GM19455 (cell line): ENCODE measurements around the gene UCK2.

Experiments used
- ATAC-seq: cut with Tn5 transposase; IDR thresholded peaks from one replicate; pipeline ENCODE4 v1.9.1; 2021; ENCODE audit not compliant: unreplicated experiment

The UCK2 gene

DNA sequence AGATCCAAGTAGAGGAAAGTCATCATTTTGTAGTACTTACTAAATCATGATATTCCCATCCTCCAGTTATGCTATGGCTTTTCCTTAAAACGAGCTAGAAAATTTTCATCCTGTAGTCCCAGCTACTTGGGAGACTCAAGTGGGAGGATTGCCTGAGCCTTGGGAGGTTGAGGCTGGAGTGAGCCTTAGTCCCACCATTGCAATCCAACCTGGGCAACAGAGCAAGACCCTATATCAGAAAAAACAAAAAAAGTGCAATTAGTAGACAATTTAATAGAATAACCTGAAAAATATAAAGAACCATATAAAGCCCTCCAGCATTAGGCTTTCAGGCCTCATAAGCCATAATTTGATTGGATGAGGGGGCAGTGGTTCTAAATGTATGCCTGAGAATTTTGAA is 6.8 kb downstream of the UCK2 start:
- ATAC-seq = no peak

DNA sequence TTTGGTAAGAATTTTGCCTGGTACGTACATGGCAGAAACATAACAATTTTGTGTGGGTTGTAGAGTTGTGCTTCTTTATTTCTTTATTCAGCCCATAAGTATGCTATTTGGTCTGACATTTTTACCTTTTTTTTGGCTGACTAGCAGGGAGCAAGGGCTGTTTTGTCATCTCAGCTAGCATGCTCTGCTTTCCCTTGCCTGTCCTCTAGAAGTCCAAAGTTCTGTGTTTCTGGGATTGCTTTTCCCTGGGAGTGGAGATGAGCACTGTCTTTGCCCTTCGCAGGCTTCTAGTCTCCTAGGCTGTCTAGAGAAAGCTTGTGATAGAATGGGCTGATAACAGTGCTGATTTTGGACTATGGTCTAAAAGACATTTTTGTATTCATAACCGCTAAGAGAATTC is 7.5 kb downstream of the UCK2 start:
- no peak for ATAC-seq

DNA sequence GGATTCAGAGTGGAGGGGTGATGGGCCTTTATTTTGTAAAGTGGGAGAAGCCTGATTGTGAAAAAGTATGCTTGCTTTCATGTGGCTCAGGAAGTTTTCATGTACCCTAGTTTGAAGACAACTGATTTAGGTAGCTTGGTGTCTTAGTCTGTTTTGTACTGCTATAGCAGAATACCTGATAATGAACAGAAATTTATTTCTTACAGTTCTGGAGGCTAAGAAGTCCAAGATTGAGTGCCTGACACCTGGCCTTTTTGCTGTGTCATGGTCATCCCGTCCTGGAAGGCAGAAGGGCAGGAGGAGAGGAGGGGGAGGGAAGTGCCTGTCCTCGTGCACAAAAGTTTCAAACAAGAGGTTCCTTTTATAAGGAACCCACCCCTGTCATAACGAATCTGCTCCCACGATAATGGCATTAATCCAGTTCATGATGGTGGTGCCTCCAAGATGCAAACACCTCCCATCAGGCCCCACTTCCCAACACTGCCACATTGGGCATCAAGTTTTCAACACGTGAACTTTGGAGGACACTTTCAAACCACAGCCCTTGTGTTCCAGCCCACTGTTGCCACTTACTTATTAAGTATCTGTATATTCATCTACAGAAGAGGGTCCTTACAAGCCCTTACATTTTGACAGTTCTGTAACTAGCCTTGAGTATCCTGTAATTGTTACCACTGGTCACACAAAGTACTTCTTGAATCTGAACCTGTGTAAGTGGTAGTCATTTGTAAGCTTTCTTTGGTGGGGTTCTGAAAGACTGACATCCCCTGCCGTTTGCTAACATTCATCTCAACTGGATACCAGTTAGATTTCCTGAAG is 9.5 kb downstream of the UCK2 start:
- no peak for ATAC-seq

DNA sequence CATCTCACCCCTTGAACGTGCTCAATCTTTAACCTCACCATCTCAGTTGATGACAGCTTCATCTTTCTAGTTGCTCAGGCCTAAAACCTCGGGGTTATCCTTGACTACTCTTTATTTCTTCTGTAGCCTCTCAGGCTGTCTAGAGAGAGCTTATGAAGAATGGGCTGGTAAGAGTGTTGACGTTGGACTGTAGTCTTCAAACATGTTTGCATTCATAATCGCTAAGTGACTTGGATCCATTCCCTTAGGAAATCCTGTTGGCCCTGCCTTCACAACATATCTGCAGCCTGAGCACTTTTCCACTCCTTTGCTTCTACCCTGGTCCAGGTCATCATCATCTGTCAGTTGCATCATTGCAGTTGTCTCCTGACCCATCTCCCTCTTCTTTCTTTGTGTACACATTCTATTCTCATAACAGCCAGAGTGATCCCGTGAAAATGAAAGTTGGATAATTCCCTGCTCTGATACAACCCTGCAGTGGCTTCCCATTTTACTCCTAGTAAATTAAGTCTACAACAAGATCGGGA is 10.5 kb downstream of the UCK2 start:
- ATAC-seq = no peak

DNA sequence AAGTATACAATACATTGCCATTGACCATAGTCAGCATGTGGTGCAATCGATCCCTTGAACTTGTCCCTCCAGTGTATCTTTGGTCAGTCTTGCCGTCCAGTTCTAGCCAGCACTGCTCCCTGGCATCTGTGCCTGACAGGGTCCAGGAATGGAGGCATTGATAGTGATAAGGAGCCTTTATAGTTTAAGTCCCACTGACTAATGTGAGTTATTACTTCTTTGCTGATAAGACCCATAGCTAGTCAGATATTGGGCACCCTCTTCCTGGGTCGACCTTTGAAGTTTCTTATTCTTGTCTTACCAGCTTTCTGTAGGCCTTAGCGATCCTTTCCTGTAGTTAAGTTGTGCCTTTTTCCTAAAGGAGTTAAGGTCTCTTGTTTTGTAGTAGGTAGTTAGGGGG is 13.0 kb downstream of the UCK2 start:
- ATAC-seq = no peak

DNA sequence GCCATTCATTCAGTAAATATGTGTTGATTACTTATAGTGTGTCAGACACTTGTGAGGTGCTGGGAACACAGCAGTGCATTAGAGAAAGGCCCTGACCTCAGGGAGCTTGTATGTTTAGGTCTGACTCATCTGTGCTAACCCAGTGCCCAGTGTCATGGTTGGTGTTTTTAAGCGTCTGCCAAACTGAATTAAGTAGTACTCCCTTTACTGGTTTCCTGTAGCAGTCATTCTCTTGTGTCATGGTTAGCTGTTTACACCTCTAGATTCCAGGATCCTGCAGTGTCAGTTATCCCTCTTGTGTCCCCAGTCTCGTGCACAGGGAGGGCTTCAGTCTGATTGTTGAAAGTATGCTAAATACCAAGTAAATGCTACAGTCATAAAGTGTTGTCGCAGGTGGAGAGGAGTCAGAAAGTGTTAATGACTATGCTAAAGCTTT is 14.2 kb downstream of the UCK2 start:
- peak; percentile 41 for ATAC-seq

DNA sequence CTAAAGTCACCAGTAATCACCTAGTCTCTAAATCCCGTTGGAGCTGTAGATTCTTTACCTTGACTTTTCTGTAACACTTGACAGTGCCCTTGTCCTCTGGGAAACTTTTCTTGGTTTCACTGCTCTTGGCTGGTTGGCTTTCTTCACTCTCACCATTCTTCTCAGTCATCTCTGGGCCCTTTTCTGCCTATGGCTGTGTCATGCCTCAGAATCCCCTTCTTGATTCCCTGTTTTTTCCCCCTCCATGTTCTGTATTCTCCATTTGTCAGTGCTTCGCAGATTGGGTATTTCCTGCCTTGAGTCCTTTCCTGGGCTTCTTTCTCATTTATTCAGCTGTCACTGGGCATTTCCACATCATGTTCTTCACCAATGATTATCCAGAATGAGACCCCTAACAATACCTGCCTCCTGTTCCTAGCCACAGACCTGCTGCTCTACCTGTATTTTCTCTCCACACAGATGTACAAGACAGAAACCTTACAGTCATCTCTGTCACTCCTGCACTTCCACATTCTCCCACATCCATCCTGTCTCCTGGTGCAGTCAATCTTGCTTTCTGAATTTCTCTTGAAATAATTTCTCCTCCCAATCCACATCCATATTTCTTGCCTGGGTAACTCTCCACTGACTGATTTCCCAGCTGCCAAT is 14.7 kb downstream of the UCK2 start:
- no peak for ATAC-seq

DNA sequence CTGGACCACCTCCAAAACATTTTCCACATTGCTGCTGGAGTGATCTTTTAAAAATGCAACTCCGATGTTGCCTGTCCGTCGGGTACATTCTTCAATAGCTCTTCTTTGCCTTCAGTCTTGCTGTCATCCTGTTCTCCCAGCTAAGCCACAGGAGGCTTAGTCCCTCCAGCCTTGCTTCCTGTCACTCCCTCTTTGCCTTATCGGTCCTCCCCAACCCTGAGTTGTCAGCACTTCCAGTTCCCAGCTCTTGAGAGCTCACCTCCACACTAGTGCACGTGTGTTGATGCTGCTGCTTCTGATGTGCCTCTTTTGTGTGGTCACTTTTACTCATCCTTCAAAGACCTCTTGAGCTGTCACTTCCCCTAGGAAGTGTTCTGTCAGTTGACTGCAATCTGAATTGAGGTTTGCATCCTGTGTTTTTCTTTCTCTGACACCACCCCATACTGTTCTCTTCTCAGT is 15.3 kb downstream of the UCK2 start:
- ATAC-seq = peak; percentile 42

DNA sequence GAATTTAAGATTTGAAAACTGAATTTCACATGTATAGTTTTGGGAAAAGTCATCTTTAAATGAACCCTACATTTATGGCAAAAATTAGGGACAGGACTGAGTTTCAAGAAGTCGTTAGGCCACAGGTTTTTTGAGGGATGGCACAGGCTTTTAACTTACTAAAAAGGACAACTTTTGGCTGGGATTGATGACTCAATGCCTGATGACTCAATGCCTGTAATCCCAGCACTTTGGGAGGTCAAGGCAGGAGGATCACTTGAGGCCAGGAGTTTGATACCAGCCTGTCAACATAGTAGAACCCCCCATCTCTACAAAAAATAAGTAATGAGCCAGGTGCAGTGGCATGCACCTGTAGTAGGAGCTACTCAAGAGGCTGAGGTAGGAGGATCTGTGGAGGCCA is 15.9 kb downstream of the UCK2 start:
- ATAC-seq = no peak

DNA sequence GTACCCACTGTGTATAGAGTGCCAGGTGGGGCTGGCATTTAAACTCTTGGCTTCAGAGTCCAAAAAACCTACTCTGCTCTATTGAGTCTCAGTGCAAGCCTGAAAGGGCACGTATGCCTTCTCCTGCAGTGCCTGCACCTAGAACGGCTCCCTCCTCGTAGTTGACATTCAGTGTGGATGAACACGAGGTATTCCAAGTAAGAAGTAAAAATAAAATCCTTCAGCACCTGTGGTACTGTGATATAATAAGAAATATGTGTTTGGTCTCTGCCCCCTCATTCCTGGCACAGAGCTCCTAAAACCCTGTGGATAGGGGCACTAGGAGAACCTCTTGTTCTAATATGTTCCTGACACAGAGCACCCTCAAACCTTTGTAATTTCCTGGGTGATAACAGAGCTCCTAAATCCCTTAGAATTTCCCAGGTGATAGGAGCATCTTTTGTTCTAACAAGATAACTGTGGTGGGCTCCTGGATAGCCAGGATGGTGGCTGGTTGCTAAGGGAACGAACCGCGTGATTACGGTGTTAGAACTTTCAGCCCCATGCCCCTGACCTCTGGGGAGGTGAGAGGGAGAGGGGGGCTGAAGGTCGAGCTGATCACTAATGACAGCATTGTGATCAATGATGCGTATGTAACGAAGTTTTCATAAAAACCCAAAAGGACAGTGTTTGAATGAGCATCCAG is 16.8 kb downstream of the UCK2 start:
- no peak for ATAC-seq

DNA sequence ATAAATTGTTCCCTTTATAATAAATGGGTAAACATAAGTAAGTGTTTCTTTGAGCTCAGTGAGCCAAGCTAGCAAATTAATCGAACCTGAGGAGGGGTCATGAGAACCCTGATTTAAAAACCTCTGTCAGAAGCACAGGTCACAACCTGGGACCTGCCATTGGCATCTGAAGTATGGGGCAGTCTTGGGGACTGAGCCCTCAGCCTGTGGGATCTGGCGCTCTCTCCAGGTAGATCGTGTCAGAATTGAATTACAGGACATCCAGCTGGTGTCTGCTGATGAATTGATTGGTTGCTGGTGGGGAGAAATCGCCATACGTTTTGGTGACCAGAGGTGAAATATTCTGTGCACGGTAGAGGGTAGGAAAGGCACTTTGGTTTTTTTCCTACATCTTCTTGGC is 17.5 kb downstream of the UCK2 start:
- ATAC-seq = no peak

DNA sequence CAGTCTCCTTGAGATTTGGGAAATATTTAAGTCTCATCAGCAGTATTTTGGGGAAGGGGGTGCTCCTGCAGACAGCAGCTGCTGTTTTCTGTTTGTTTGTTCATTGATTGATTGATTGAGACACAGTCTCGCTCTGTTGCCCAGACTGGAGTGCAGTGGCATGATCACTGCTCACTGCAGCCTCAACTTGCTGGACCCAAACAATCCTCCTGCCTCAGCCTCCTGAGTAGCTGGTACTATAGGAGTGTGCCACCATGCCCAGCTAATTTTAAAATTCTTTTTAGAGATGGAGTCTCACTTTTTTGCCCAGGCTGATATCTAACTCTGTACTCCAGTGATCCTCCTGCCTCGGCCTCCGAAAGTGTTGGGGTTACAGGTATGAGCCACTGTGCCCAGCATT is 18.2 kb downstream of the UCK2 start:
- no peak for ATAC-seq

DNA sequence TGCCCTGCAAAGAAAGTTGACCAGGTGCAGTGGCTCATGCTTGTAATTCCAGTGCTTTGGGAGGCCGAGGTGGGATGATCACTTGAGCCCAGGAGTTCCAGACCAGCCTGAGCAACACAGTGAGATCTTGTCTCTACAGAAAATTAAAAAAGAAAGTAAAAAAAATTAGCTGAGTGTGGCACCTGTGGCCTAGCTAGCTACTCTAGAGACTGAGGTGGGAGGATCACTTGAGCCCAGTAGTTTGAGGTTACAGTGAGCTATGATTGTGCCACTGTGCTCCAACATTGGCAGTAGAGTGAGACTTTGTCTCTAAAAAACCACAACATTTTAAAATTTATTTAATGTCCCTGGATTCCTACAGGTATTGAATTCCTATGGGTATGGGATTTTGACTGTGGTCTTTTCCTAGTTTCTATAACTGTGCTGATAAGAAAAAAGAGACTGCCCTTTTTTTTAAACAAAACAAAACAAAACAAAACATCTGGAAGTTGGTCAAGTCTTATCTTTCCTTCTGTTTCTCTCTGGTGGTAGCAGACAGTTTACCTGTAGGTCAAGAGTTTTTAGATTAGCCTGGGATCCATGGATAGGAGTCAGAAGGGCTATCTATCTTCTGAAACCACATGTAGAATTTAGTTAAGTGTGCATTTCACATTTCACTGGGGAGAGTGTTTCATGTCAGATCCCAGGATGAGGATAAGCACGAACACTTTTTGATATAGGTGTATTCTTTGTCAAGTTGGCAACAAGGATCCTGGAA is 18.8 kb downstream of the UCK2 start:
- no peak for ATAC-seq

DNA sequence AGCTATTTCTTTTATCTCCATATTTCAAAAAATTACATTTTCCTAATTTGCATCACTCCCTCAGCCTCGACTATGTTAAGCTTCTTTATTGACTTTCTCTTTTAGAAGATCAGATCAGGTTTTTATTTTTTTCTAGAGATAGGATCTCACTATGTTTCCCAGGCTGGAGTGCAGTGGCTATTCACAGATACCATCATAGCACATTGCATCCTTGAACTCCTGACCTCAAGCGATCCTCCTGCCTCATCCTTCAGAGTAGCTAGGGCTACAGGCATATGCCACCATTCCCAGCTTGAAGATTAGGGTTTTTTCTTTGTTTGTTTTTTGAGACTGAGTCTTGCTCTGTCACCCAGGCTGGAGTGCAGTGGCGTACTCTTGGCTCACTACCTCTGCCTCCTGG is 20.1 kb downstream of the UCK2 start:
- ATAC-seq = no peak

DNA sequence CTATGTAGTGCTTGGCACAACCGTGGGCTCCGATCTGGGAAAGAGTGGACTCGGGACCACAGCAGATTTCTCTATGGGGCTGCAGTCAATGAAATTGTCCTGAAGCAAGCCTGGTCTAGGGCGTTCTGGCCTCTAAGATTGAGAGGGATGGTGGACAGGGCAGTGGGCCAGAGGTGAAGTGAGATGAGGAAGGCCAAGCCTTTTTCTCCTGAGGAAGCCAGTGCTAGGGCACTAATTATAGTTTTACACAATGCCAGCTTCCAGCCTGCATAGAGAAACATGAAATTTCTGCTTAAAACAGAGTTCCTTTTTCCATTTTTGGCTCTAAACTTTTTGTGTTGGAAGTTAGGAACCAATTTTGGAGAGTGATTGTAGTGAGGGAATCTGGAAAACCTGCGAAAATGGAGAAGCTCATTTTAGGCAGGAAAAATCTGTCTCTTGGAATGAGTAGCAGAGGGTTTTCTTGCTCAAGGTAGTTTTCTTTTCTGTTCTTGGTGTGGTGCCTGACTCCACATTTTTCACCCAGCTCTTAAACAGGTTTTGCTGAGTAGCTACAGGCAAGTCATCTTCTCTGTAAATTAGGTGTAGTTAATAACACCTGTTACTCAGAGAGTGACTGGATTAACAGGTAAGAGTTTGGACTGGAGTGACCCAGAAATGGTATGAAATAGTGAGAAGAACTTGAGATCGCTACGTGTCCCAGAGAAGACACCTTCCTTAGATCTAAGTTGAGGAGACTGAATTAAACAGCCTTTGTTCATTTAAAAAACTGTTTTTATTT is 22.1 kb downstream of the UCK2 start:
- ATAC-seq = no peak

DNA sequence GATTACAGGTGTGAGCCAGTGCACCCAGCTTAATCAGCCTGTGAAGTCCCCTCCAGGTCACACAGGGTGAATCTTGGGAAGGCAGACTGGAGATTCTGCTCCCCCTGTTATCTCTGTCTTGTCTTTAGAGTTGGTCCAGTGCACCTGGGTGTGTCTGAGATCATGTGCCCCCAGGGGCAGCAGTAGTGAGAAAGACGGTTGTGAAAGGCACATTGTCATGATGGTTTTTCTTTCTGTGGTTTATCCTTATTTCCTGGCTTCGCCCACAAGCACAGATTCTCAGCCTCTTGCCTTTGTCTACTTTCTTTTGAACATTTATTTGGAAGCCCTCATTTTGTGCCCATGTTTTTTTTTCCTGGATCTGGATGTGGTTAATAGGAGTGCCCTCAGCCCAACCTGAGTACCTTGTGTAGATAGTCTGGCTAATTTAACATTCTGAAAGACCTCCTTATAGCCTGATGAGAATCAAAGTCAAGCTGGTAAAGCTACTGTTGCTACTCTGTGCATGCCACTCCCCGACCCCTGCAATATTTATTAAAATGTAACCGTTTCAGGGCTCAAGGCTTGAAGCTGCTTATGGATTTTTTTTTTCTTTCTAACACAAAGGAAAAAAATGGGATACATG is 23.7 kb downstream of the UCK2 start:
- ATAC-seq = peak; percentile 73

DNA sequence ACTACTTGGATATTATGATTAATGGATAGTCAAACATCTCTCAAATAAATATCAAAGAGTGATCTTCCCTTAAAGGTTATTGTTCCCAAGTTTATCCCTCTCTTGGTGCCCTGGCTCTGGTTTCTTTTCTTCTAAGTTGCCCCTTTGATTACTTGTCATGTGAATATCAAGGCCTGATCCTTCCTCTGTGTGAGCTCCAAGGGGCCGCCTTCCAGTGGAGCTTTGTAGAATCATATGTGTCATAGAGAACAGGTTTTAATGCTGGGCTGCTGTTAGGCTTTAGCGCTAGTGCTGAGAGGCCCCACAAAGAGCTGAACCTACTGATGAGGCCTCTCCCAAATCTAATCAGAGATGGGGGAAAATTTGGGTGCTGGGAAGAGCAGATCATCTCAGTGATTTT is 25.5 kb downstream of the UCK2 start:
- ATAC-seq = no peak

DNA sequence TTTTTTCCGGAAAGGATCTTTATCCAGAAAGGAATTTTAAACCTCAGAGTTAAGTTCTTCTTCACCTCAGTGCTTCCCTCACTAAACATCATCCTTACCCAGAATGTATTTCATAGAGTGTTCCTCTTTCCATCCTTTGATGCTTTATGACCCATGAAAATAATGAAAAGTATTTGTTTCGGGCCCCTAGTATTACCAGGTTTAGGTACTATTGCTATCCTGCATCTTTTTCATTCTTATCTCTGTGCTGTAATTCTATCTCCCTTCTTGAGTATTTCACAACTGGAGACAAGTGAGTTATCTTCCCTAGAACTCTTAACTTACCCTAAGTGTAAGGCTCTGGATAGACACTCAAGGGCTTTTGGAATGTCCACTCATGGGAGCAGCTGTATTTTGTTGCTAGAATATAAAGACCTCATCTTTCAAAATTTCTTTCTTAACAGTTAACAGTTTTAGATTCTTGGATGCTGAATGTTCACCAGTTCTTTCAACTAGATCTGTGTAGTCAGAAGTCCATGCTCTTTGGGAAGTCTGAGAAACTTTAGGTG is 26.2 kb downstream of the UCK2 start:
- no peak for ATAC-seq

DNA sequence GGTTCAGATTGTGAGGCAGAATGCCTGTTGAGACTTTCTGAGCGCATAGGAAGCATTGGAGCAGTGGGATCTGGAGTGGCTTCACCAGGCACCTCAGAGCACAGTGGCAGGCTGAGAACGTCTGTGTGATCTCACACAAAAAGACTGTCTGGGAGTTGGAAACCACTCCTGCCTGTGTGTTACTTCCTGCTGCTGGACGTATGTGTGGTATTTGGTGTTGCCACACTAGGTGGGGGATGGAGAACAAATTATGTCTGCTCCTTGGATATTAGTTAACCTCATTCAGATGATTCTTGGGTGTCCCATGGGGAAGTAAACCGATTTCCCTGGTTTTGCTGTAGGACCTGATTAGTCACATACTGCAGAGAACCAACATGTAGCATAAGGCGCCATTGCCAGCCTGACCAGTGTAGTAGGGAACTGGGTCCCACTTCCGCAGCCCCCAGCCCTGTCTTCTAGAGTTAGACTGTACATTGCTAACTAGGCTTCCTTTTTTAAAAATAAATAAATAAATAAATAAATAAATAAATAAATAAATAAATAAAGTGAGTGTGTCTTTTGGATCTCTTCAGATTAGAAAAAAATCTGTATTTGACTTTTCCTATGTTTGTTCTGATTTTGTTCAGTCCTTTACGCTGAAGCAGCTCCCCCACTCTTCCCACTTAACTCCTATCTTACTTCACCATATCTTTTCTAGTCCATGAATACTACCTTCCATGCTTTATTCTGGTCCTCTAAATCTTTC is 26.9 kb downstream of the UCK2 start:
- no peak for ATAC-seq
